ENCODE measurements around the gene CPLANE2. TPM values are rescaled to one million over a fixed set of nuclear protein-coding genes. Genes with fewer than 3 reads are reported as not detected.
A peak's percentile ranks its signal among the peaks of the same experiment; 100 is the strongest.

CPLANE2 gene
- total and polyA plus RNA-seq, 2 of the 4 experiments (the other 2 are of a cell fraction) = 3.2 to 5.8 TPM

GRCh38 chr1:16250524-16251251, 13.7 kb upstream of the CPLANE2 start (continued):
- TF ChIP-seq MAFK (IDR thresholded peaks at IDR 0.05; ENCODE audit: low read depth, low read length) = no peak

GRCh38 chr1:16249596-16250241, 12.7 kb upstream of the CPLANE2 start:
- Histone ChIP-seq H3K9ac (ENCODE audit: low read depth, low read length) (no peak overlapping the region), H3K18ac (ENCODE audit: low read depth, low read length) (no peak overlapping the region), H4K91ac (ENCODE audit: insufficient read depth, low read depth, low read length) (no peak overlapping the region), H3K4me1 (ENCODE audit: control insufficient read depth, insufficient read depth, low read length) (peaks cover 17% of the 10 kb centered on the region), H3K4me3 (ENCODE audit: insufficient read depth, low read depth, low read length) (no peak overlapping the region), H3K9me3 (ENCODE audit: control insufficient read depth, insufficient read depth, low read length) (no peaks in the 10 kb centered on the region), H2BK20ac (ENCODE audit: low read depth, low read length) (no peak overlapping the region), H3K23ac (ENCODE audit: low read depth, low read length) (no peak overlapping the region), H3K56ac (ENCODE audit: extremely low read depth, insufficient read depth, low read length) (no peak overlapping the region), H3K4me2 (ENCODE audit: low read depth, low read length) (no peak overlapping the region; the same call in 1 of the 2 replicates), H4K5ac (ENCODE audit: low read depth, low read length) (no peak overlapping the region), H2BK5ac (ENCODE audit: low read depth, low read length, poor library complexity, severe bottlenecking) (peak overlapping the region; percentile 29), H3K4ac (ENCODE audit: low read depth, low read length) (no peak overlapping the region; the same call in 1 of the 2 replicates), H3K27me3 (ENCODE audit: control insufficient read depth, insufficient read depth, low read length) (no peaks in the 10 kb centered on the region), H3K14ac (replicated peaks; ENCODE audit: low read depth, low read length) (no peak overlapping the region), H3K27ac (ENCODE audit: insufficient read depth, low read length) (no peak overlapping the region), H2AK5ac (ENCODE audit: low read depth, low read length) (no peak overlapping the region), H3K36me3 (ENCODE audit: control insufficient read depth, insufficient read depth, low read length) (peaks cover 28% of the 10 kb centered on the region), H2AFZ (replicated peaks; ENCODE audit: low read length, poor library complexity) (no peak overlapping the region), H2AK9ac (replicated peaks; ENCODE audit: low read depth, low read length, poor library complexity) (no peak overlapping the region), H3K79me1 (ENCODE audit: low read depth in 1 of 2, low read length in 2 of 2) (peaks cover 16 to 33% of the 10 kb centered on the region in 2 experiments), H3K9me1 (ENCODE audit: insufficient read depth, low read length) (peaks cover 20% of the 10 kb centered on the region), H4K20me1 (ENCODE audit: insufficient read depth, low read length) (peaks cover 4% of the 10 kb centered on the region; the same call in 1 of the 2 replicates), H2BK120ac (ENCODE audit: low read depth, low read length) (no peak overlapping the region), H2BK15ac (ENCODE audit: low read depth, low read length) (no peak overlapping the region), H4K8ac (ENCODE audit: low read depth in 2 of 2, low read length in 2 of 2) (no peak overlapping the region)
- ChIA-PET CTCF (interaction anchor here (0.6 kb wide), 1 partner anchor 114 kb away, joined by 3 read pairs; no protein-coding TSS in a partner anchor), POLR2A (ENCODE audit: unreplicated experiment) (no interaction called here)
- dilution Hi-C loops (cut with HindIII; ENCODE audit: low sequenced_read_pairs, unreplicated experiment) (no loop called here), in situ Hi-C loops (cut with MboI; ENCODE audit: low sequenced_read_pairs) (no loop called here), intact Hi-C loops (cut with micrococcal nuclease) (no loop called here)
- no CpG with 5 or more reads among the region's 3 CpGs for WGBS, 2 experiments (ENCODE audit: extremely low coverage in 2 of 2, insufficient read length in 1 of 2)
- no TSS peak for BruUV-seq (replicated peaks)
- DNase-seq = peak; percentile 76
- TF ChIP-seq BHLHE40 (IDR thresholded peaks at IDR 0.05; ENCODE audit: low read depth, low read length) (no peak), CEBPB (IDR thresholded peaks at IDR 0.05; ENCODE audit: low read depth, low read length) (peak; percentile 88)
- peak; percentile 46 for ATAC-seq (ENCODE audit: low read depth)

Measured in IMR-90 (cell line).